ENCODE results near the gene HSD11B1L.

HSD11B1L gene

DNA sequence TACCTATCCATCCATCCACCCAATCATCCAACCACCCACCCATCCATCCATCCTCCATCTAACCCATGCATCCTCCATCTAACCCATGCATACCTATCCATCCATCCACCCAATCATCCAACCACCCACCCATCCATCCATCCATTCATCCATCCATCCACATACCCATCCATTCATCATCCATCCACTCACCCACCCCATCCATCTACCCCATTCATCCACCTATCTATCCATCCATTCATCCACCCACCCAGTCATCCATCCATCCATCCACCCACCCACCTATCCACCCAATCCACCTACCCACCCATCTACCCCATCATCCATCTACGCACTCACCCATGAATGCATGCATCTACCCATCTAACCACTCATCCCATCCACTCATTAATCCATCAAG is 7.1 kb upstream of the HSD11B1L start:
- no peak for DNase-seq (ENCODE audit: low read depth)
- in situ Hi-C loops (cut with HindIII; ENCODE audit: low sequenced_read_pairs): no loop called here
- H3K4me3 ChIP-seq (ENCODE audit: low read depth, low read length): no peak overlapping the region

DNA sequence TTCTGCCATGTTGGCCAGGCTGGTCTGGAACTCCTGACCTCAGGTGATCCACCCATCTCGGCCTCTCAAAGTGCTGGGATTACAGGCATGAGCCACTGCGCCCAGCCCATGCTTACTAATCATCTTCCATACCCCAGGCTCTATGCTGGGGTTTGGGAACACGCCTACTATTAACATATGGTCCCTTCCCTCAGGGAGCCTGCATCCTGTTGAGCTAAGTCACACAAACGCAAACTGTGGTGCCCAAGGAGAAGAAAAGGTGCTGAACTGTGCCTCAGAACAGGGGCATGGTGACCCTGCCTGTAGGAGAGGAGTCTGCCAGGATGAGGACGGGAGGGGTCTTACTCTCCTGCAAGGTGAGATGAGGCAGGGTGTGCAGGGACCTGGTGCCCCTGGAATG is 6.1 kb upstream of the HSD11B1L start:
- no peak overlapping the region for H3K4me3 ChIP-seq (ENCODE audit: low read depth, low read length)
- DNase-seq (ENCODE audit: low read depth): no peak
- in situ Hi-C loops (cut with HindIII; ENCODE audit: low sequenced_read_pairs): no loop called here
- TF ChIP-seq, protein P1, sequence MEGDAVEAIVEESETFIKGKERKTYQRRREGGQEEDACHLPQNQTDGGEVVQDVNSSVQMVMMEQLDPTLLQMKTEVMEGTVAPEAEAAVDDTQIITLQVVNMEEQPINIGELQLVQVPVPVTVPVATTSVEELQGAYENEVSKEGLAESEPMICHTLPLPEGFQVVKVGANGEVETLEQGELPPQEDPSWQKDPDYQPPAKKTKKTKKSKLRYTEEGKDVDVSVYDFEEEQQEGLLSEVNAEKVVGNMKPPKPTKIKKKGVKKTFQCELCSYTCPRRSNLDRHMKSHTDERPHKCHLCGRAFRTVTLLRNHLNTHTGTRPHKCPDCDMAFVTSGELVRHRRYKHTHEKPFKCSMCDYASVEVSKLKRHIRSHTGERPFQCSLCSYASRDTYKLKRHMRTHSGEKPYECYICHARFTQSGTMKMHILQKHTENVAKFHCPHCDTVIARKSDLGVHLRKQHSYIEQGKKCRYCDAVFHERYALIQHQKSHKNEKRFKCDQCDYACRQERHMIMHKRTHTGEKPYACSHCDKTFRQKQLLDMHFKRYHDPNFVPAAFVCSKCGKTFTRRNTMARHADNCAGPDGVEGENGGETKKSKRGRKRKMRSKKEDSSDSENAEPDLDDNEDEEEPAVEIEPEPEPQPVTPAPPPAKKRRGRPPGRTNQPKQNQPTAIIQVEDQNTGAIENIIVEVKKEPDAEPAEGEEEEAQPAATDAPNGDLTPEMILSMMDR (IDR thresholded peaks at IDR 0.05; ENCODE audit: low read depth, low read length, missing control alignments): no peak

More for the DNA sequence above, 7.1 kb upstream of the HSD11B1L start:
- TF ChIP-seq, protein P1 (IDR thresholded peaks at IDR 0.05; ENCODE audit: low read depth, low read length, missing control alignments): no peak

DNA sequence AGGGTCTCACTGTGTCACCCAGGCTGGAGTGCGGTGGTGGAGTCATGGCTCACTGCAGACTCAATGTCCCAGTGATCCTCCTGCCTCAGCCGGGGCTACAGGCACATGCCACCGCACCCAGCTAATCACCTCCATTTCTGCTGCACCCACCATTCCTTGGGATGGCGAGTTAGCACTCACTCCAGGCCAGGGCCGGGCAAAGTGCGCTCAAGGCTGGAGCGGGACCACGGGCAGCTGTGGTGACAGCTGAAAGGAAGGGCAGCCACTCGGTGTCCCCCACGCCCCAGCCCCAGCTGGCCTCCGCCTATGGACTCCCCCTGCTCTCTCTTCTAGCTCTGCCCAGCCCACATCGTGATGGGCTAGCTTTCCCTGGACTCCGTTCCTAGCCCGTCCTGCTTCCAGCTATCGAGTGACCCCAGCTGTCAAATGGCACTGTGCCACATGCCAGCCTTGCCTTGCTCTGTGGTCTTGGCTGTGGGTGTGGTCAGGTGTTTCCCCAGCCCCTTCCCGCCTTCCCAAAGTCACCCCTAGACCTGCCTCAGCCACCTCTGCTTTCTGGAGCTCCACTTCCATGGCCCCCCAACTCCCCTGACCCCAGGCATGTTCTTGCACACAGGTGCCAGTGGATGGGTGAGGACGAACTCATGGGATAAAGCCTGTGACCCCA is 4.6 kb upstream of the HSD11B1L start:
- in situ Hi-C loops (cut with HindIII; ENCODE audit: low sequenced_read_pairs): no loop called here
- no peak overlapping the region for H3K4me3 ChIP-seq (ENCODE audit: low read depth, low read length)
- TF ChIP-seq, protein P1 (IDR thresholded peaks at IDR 0.05; ENCODE audit: low read depth, low read length, missing control alignments): no peak
- no peak for DNase-seq (ENCODE audit: low read depth)

DNA sequence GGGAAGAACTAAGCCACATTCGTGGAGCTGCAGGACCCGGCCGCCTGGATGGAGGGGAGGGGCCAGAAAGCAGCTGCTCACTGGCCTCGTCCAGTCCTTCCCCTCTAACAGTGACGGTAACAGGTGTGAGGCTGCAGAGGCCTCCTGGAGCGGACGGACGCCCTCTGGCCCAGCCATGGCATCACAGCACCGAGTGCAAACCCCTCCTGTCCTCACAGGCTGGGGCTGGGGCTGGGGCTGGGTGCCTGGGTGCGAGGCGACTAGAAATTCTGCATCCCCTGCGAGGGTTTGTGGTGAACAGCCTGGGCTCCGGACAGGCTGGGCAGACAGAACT is 4.1 kb upstream of the HSD11B1L start:
- DNase-seq (ENCODE audit: low read depth): no peak
- no peak overlapping the region for H3K4me3 ChIP-seq (ENCODE audit: low read depth, low read length)
- in situ Hi-C loops (cut with HindIII; ENCODE audit: low sequenced_read_pairs): no loop called here
- TF ChIP-seq, protein P1 (IDR thresholded peaks at IDR 0.05; ENCODE audit: low read depth, low read length, missing control alignments): no peak

DNA sequence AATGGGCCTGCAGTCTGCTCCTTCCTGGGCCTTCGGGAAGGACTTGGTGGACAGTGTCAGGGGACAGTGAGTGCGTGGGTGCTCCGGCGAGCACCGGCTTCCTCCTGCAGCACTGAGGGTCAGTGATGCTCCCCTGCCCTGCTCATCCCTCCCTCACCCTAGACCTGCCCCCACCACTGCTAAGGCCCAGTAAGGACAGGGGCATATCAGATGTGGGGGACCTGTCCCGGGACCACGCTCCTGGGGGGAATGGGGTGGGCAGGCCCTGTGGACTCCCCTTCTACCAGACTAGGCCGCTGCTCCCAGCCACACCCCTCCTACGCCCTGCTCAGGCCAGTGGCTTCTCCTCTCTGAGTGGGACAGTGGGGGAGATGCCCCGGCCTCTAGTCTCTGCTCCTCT is 3.7 kb upstream of the HSD11B1L start:
- in situ Hi-C loops (cut with HindIII; ENCODE audit: low sequenced_read_pairs): no loop called here
- DNase-seq (ENCODE audit: low read depth): no peak
- TF ChIP-seq, protein P1 (IDR thresholded peaks at IDR 0.05; ENCODE audit: low read depth, low read length, missing control alignments): no peak
- no peak overlapping the region for H3K4me3 ChIP-seq (ENCODE audit: low read depth, low read length)

DNA sequence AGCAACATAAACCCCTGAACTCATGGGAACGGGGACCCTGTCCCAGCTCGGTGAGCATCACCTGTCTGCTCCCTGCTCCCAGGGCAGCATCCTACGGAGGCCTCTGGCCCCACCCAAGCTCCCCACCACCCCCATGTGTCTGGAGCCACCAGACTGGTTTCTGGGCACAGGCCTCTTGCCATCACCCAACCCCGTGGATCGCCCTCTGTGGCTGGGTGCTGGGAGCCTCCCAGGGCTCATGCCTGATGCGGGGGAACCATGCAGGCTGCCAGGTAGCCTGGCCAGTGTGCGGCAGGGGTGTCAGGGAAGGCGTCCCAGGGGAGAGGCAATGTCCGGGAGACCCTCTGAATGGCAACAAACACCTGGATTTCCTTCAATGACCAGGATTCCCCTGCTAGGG is 3.2 kb upstream of the HSD11B1L start:
- in situ Hi-C loops (cut with HindIII; ENCODE audit: low sequenced_read_pairs): no loop called here
- no peak for DNase-seq (ENCODE audit: low read depth)
- H3K4me3 ChIP-seq (ENCODE audit: low read depth, low read length): no peak overlapping the region
- TF ChIP-seq, protein P1 (IDR thresholded peaks at IDR 0.05; ENCODE audit: low read depth, low read length, missing control alignments): no peak

All from astrocyte of the cerebellum (primary cell).